GM12878 (cell line): ENCODE measurements around the gene LDLRAD4. TPM values are rescaled to one million over a fixed set of nuclear protein-coding genes. Genes with fewer than 3 reads are reported as not detected.

ENCODE experiments used
- ATAC-seq: fragments of 200-7000 bp; cut with Tn5 transposase; 3 replicates; pipeline ENCODE4 v1.9.1; 2020; ENCODE audit warnings: mild to moderate bottlenecking, moderate library complexity
- BruUV-seq: library from RNA; stranded (reverse); fragments of 400-500 nt; replicated peaks from 2 replicates; lab custom pipeline; 2021; lab: Mats Ljungman, UMichigan
- CTCF ChIA-PET: fragments of 300-600 bp; sonication (Branson Sonifier 250); formaldehyde crosslinking; extraction: SDS; loops from one replicate; lab custom pipeline; 2021; ENCODE audit warnings: inconsistent platforms; lab: Yijun Ruan, JAX
- POLR2A ChIA-PET: fragments of 350-600 bp; formaldehyde crosslinking; extraction: SDS; loops from one replicate; lab custom pipeline; 2021; ENCODE audit warnings: inconsistent platforms; lab: Charles Lee
- RAD21 ChIA-PET: fragments of 300-600 bp; sonication (Branson Sonifier 250); formaldehyde crosslinking; loops from one replicate; lab custom pipeline; 2023; ENCODE audit warnings: antibody characterized with exemption; ENCODE audit not compliant: unreplicated experiment; lab: Charles Lee
- SMC1A ChIA-PET: fragments of 300-600 bp; sonication (Branson Sonifier 250); formaldehyde crosslinking; loops from one replicate; lab custom pipeline; 2023; ENCODE audit not compliant: unreplicated experiment, uncharacterized antibody; lab: Charles Lee
- DNase-seq: peaks from one replicate; pipeline ENCODE4 v3.0.0-alpha.2; 2011; ENCODE audit warnings: low read depth, low spot score
- FAIRE-seq: peaks from 3 replicates; lab custom pipeline; 2011; peaks lifted over from hg19 to GRCh38; lab: Jason Lieb, UNC
- H2AFZ ChIP-seq: 2 replicates; pipeline ENCODE4 v1.6.0; 2011; ENCODE audit warnings: low read depth, low read length, control low read depth; ENCODE audit not compliant: control insufficient read depth
- H3K27ac ChIP-seq: 2 replicates; pipeline ENCODE4 v1.5.1; 2011; ENCODE audit warnings: control low read depth; ENCODE audit not compliant: control insufficient read depth, insufficient read depth
- H3K27me3 ChIP-seq, 2 experiments: replicated peaks in 1 of 2; 2 replicates each; pipeline versions ENCODE4 v1.6.0 to v1.6.1; 2011; ENCODE audit warnings: low read length in 1 of 2; ENCODE audit not compliant: control insufficient read depth in 2 of 2, insufficient read depth in 2 of 2
- H3K36me3 ChIP-seq, 2 experiments: 2 replicates each; pipeline ENCODE4 v1.5.1; 2011; ENCODE audit warnings: low read length in 1 of 2; ENCODE audit not compliant: control insufficient read depth in 2 of 2, insufficient read depth in 2 of 2
- H3K4me1 ChIP-seq: 2 replicates; pipeline ENCODE4 v1.6.1; 2011; ENCODE audit warnings: mild to moderate bottlenecking, low read length, moderate library complexity, mixed read lengths; ENCODE audit not compliant: control insufficient read depth, insufficient read depth
- H3K4me2 ChIP-seq: 2 replicates; pipeline ENCODE4 v1.6.0; 2011; ENCODE audit warnings: control low read depth; ENCODE audit not compliant: control insufficient read depth, insufficient read depth
- H3K4me3 ChIP-seq: fragments of 200-600 bp; sonication (generic); 2 replicates; pipeline ENCODE4 v1.5.1; 2016
- H3K79me2 ChIP-seq: 2 replicates; pipeline ENCODE4 v1.6.0; 2011; ENCODE audit warnings: low read length; ENCODE audit not compliant: control insufficient read depth, insufficient read depth
- H3K9ac ChIP-seq: 2 replicates; pipeline ENCODE4 v1.8.0; 2011; ENCODE audit warnings: low read length, control low read depth, mixed read lengths; ENCODE audit not compliant: control insufficient read depth, insufficient read depth
- H3K9me3 ChIP-seq: replicated peaks from 3 replicates; pipeline ENCODE4 v1.5.1; 2011; ENCODE audit warnings: mild to moderate bottlenecking, low read length; ENCODE audit not compliant: control insufficient read depth, insufficient read depth
- H4K20me1 ChIP-seq: 2 replicates; pipeline ENCODE4 v1.6.0; 2011; ENCODE audit not compliant: control insufficient read depth, insufficient read depth
- BRCA1 ChIP-seq: IDR thresholded peaks from 2 replicates; pipeline ENCODE4 v1.6.1; 2011; ENCODE audit warnings: low read depth, low read length, improper control_type of control experiment
- CHD4 ChIP-seq: fragments of 200-600 bp; sonication (generic); IDR thresholded peaks from 2 replicates; pipeline ENCODE4 v1.6.1; 2016; ENCODE audit warnings: mild to moderate bottlenecking
- EED ChIP-seq: sonication (generic); IDR thresholded peaks from 2 replicates; pipeline ENCODE4 v1.6.1; 2016; ENCODE audit warnings: antibody characterized with exemption, low read depth
- FOS ChIP-seq: IDR thresholded peaks from 3 replicates; pipeline ENCODE4 v1.6.1; 2011; ENCODE audit warnings: borderline replicate concordance; ENCODE audit not compliant: insufficient read length; ENCODE audit errors: extremely low read depth
- GABPA ChIP-seq: IDR thresholded peaks from 2 replicates; pipeline ENCODE4 v1.6.1; 2014; ENCODE audit warnings: antibody characterized with exemption, low read depth, mild to moderate bottlenecking, inconsistent platforms
- WGBS: methylation state at CpG from one replicate; pipeline ENCODE4 v1.1.6; 2016; ENCODE audit warnings: low lambda C conversion rate; ENCODE audit not compliant: insufficient replicate concordance, insufficient coverage; ENCODE audit errors: missing lambda C conversion rate; 5-methylcytosine and 5-hydroxymethylcytosine counted together
- in situ Hi-C: fragments of 300-500 bp; cut with MboI; formaldehyde crosslinking; loops from 9 replicates; pipeline ENCODE4 v1.14.3; 2018; ENCODE audit warnings: mixed read lengths
- intact Hi-C: fragments of 100-400 bp; cut with micrococcal nuclease; formaldehyde crosslinking; loops from one replicate; pipeline ENCODE4 v1.14.2; 2022; ENCODE audit not compliant: unreplicated experiment
- polyA plus RNA-seq, 11 experiments: library from polyadenylated mRNA; depleted of rRNA in 4 of 11; unstranded in 6 of 11; stranded (reverse) in 5 of 11; fragments of >200 nt; fragmentation: Nextera tagmentation in 4 of 11; fragmentation: Illumina TruSeq in 1 of 11; extraction: Ambion mirVana in 4 of 11; extraction: Trizol in 1 of 11; gene quantifications; 1 replicate in 1 of 11; 2 replicates in 10 of 11; pipeline versions ENCODE4 v1.2.1 to v1.2.3, GENCODE V29; 2011 to 2016; ENCODE audit warnings: inconsistent platforms in 2 of 11, missing spikeins in 2 of 11, low read depth in 1 of 11
- total RNA-seq, 4 experiments: library from RNA; depleted of rRNA in 3 of 4; stranded (reverse); fragments of >200 nt in 3 of 4; fragmentation: Illumina TruSeq in 1 of 4; extraction: Trizol in 1 of 4; gene quantifications; 2 replicates each; pipeline versions ENCODE4 v1.2.1 to v1.2.3, GENCODE V29; 2013 to 2021
- TF ChIP-seq, protein P1 (sequence below): IDR thresholded peaks from 2 replicates; pipeline ENCODE4 v1.6.1; 2011; ENCODE audit warnings: borderline replicate concordance, low read depth, mild to moderate bottlenecking, moderate library complexity, low read length; ENCODE audit not compliant: insufficient read depth, poor library complexity, severe bottlenecking
- TF ChIP-seq, protein P2 (sequence below): IDR thresholded peaks from 2 replicates; pipeline ENCODE4 v1.6.1; 2011; ENCODE audit warnings: low read depth, mild to moderate bottlenecking, low read length, moderate library complexity, borderline replicate concordance; ENCODE audit errors: extremely low read depth
- TF ChIP-seq, protein P3 (sequence below): IDR thresholded peaks from 2 replicates; pipeline ENCODE4 v1.6.1; 2012; ENCODE audit warnings: low read length, inconsistent platforms
- TF ChIP-seq, protein P4 (sequence below): fragments of 150-350 bp; IDR thresholded peaks from 2 replicates; pipeline ENCODE4 v1.6.1; 2014; ENCODE audit warnings: mild to moderate bottlenecking, low read depth, low read length

The LDLRAD4 gene
- total and polyA plus RNA-seq, 10 of the 15 experiments (the other 5 are each of a cell fraction or from before 2014, with no cell fraction given), result 2.7 to 16.8 (median 11.2) TPM

DNA sequence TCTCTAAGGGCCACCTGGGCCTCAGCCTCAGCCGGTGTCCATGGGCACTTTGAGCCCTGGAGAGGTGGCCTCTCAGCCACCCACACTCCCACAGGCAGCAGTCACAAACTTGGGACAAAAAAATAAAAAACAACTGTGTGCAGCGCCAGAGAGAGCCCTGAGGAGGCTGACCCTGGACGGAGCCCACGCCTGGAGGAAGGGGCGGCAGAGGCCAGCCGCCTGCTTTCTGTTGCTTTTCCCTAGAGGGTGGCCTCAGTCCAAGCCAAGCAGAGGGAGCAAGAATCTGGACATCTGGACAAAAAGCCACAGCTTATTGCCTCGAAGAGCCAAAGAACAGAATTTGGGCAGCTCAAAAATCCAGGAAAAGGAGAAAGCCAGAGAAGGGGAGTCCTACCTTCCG, 43.3 kb upstream of the LDLRAD4 start:
- no peak for ATAC-seq
- 60% methylated on average over 8 of the region's 8 CpGs for WGBS
- FAIRE-seq, result no peak

More for the DNA sequence above, 43.3 kb upstream of the LDLRAD4 start:
- Histone ChIP-seq H3K4me3 (no peak overlapping the region), H3K4me2 (no peak overlapping the region), H4K20me1 (no peaks in the 10 kb centered on the region), H3K27ac (no peak overlapping the region), H3K4me1 (no peaks in the 10 kb centered on the region), H3K79me2 (no peaks in the 10 kb centered on the region), H2AFZ (no peak overlapping the region), H3K9me3 (no peaks in the 10 kb centered on the region), H3K36me3 (no peaks in the 10 kb centered on the region), H3K27me3 (no peaks in the 10 kb centered on the region), H3K9ac (no peak overlapping the region)
- DNase-seq, result no peak
- SMC1A ChIA-PET, result interaction anchor here (1.6 kb wide), 1 partner anchor 16 kb away, joined by 5 read pairs; no protein-coding TSS in a partner anchor
- RAD21 ChIA-PET, result interaction anchor here (1.5 kb wide), 1 partner anchor 16 kb away, joined by 6 read pairs; no protein-coding TSS in a partner anchor
- in situ Hi-C loops, result no loop called here
- CTCF ChIA-PET, result interaction anchor here (1.1 kb wide), 1 partner anchor 16 kb away, joined by 4 read pairs; no protein-coding TSS in a partner anchor
- BruUV-seq, result no TSS peak
- TF ChIP-seq, protein P1, sequence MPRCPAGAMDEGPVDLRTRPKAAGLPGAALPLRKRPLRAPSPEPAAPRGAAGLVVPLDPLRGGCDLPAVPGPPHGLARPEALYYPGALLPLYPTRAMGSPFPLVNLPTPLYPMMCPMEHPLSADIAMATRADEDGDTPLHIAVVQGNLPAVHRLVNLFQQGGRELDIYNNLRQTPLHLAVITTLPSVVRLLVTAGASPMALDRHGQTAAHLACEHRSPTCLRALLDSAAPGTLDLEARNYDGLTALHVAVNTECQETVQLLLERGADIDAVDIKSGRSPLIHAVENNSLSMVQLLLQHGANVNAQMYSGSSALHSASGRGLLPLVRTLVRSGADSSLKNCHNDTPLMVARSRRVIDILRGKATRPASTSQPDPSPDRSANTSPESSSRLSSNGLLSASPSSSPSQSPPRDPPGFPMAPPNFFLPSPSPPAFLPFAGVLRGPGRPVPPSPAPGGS, result no peak
- TF ChIP-seq FOS (no peak), EED (no peak), GABPA (no peak), CHD4 (no peak), BRCA1 (no peak)
- TF ChIP-seq, protein P2, sequence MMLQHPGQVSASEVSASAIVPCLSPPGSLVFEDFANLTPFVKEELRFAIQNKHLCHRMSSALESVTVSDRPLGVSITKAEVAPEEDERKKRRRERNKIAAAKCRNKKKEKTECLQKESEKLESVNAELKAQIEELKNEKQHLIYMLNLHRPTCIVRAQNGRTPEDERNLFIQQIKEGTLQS, result no peak
- TF ChIP-seq, protein P3, sequence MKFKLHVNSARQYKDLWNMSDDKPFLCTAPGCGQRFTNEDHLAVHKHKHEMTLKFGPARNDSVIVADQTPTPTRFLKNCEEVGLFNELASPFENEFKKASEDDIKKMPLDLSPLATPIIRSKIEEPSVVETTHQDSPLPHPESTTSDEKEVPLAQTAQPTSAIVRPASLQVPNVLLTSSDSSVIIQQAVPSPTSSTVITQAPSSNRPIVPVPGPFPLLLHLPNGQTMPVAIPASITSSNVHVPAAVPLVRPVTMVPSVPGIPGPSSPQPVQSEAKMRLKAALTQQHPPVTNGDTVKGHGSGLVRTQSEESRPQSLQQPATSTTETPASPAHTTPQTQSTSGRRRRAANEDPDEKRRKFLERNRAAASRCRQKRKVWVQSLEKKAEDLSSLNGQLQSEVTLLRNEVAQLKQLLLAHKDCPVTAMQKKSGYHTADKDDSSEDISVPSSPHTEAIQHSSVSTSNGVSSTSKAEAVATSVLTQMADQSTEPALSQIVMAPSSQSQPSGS, result no peak
- TF ChIP-seq, protein P4, sequence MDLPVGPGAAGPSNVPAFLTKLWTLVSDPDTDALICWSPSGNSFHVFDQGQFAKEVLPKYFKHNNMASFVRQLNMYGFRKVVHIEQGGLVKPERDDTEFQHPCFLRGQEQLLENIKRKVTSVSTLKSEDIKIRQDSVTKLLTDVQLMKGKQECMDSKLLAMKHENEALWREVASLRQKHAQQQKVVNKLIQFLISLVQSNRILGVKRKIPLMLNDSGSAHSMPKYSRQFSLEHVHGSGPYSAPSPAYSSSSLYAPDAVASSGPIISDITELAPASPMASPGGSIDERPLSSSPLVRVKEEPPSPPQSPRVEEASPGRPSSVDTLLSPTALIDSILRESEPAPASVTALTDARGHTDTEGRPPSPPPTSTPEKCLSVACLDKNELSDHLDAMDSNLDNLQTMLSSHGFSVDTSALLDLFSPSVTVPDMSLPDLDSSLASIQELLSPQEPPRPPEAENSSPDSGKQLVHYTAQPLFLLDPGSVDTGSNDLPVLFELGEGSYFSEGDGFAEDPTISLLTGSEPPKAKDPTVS, result no peak
- TF ChIP-seq, all 136 proteins: peak for 0
- intact Hi-C loops, result no loop called here
- POLR2A ChIA-PET, result no interaction called here
